ENCODE results near the gene TMEM91. TPM values are rescaled to one million over a fixed set of nuclear protein-coding genes. Genes with fewer than 3 reads are reported as not detected.

The TMEM91 gene
- total and polyA plus RNA-seq, 2 donors (not counting 3 experiments of a cell fraction or from before 2014, with no cell fraction given) = 9.0 to 13.2 TPM

- BruUV-seq (replicated peaks) = no TSS peak
- Histone ChIP-seq H3K4me3 (replicated peaks in 1 of 3; ENCODE audit: insufficient read depth in 1 of 3, low read depth in 1 of 3, low read length in 3 of 3) (no peak overlapping the region), H4K20me1 (replicated peaks; ENCODE audit: control insufficient read depth, extremely low read depth, insufficient read depth, low read length) (no peaks in the 10 kb centered on the region), H3K27me3 (ENCODE audit: control insufficient read depth in 2 of 2, insufficient read depth in 2 of 2, low read length in 2 of 2) (no peaks in the 10 kb centered on the region), H3K9me3 (replicated peaks; ENCODE audit: control insufficient read depth, insufficient read depth, low read length) (no peaks in the 10 kb centered on the region), H3K36me3 (ENCODE audit: control insufficient read depth in 2 of 2, extremely low read depth in 1 of 2, insufficient read depth in 2 of 2, low read length in 2 of 2) (peaks cover 0 to 2% of the 10 kb centered on the region in 2 experiments), H3K79me2 (ENCODE audit: control insufficient read depth, insufficient read depth, low read length) (no peaks in the 10 kb centered on the region), H3K4me1 (ENCODE audit: control insufficient read depth, extremely low read depth, insufficient read depth, low read length) (peaks cover 39% of the 10 kb centered on the region), H3K9ac (replicated peaks; ENCODE audit: extremely low read depth, insufficient read depth, low read length) (no peak overlapping the region), H3K4me2 (ENCODE audit: insufficient read depth, low read length) (no peak overlapping the region), H3K9me1 (replicated peaks; ENCODE audit: control insufficient read depth, extremely low read depth, insufficient read depth, low read length) (no peaks in the 10 kb centered on the region), H2AFZ (ENCODE audit: low read depth, low read length) (no peak overlapping the region), H3K27ac (ENCODE audit: insufficient read depth, low read depth, low read length) (no peak overlapping the region)
- dilution Hi-C loops (cut with MboI; ENCODE audit: extremely low pct_ligation_motif_present, low sequenced_read_pairs) = no loop called here
- ChIA-PET POLR2A (interaction anchor here (0.5 kb wide), 1 partner anchor 15 kb away, joined by 3 read pairs; no protein-coding TSS in a partner anchor), CTCF (interaction anchor here (0.7 to 3.9 kb wide), 5 partner anchors 22 to 97 kb away, joined by 3 to 17 read pairs (median 3); partner anchors contain the start of genes B3GNT8 and DMAC2)
- intact Hi-C loops (cut with micrococcal nuclease) = no loop called here
- peak; percentile 56 for FAIRE-seq
- DNase-seq (ENCODE audit: low read depth, low spot score) = no peak
- TF ChIP-seq JUN (IDR thresholded peaks at IDR 0.05; ENCODE audit: borderline replicate concordance, insufficient read depth, insufficient read length, low read depth) = no peak
Measured at GRCh38 chr19:41405776-41406175, 29.4 kb downstream of the TMEM91 start.

DNA sequence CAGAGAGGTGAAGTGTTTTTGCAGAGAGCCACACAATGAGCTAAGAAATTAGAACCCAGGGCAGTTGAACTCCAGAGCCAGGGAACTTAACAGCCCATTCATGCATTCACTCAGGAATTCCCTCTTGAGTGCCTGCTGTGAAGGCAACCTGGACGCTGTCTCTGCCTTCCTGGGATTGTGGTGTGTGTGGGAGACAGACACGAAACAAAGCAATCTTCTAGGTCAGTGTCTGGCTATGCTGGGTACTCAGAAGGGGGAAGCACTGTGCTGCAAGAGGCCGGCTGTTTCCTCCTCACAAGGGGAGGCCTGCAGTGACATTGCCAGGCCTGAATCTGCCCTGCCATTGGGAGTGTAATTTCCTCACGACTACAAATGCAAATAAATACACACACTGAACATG lies 30.9 kb downstream of the TMEM91 start:
- H3K9me3 ChIP-seq (replicated peaks; ENCODE audit: control insufficient read depth, insufficient read depth, low read length) = no peaks in the 10 kb centered on the region
- intact Hi-C loops (cut with micrococcal nuclease) = no loop called here
- TF ChIP-seq, protein P1, sequence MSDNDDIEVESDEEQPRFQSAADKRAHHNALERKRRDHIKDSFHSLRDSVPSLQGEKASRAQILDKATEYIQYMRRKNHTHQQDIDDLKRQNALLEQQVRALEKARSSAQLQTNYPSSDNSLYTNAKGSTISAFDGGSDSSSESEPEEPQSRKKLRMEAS (IDR thresholded peaks at IDR 0.05; ENCODE audit: insufficient read depth, insufficient read length) = no peak
- TF ChIP-seq MYC (IDR thresholded peaks at IDR 0.05; ENCODE audit: low read depth, low read length) = no peak
- no peak for TF ChIP-seq EZH2 (IDR thresholded peaks at IDR 0.05; ENCODE audit: borderline replicate concordance, low read depth, low read length, severe bottlenecking)
- TF ChIP-seq POLR2AphosphoS5 (IDR thresholded peaks at IDR 0.05; ENCODE audit: insufficient read depth, low read depth, low read length) = no peak
- no peak for TF ChIP-seq POLR2A (IDR thresholded peaks at IDR 0.05; ENCODE audit: low read depth, low read length)
- no peak for TF ChIP-seq CTCF (IDR thresholded peaks at IDR 0.05; ENCODE audit: extremely low read depth in 1 of 2, insufficient read depth in 1 of 2, low read depth in 1 of 2, low read length in 2 of 2)
- no peak for TF ChIP-seq GATA2 (IDR thresholded peaks at IDR 0.05; ENCODE audit: insufficient read depth, insufficient read length, low read depth, low read length)
- TF ChIP-seq JUN (IDR thresholded peaks at IDR 0.05; ENCODE audit: borderline replicate concordance, insufficient read depth, insufficient read length, low read depth) = no peak
- TF ChIP-seq FOS (IDR thresholded peaks at IDR 0.05; ENCODE audit: borderline replicate concordance, insufficient read depth, low read length) = no peak
- H4K20me1 ChIP-seq (replicated peaks; ENCODE audit: control insufficient read depth, extremely low read depth, insufficient read depth, low read length) = no peaks in the 10 kb centered on the region
- H3K36me3 ChIP-seq (ENCODE audit: control insufficient read depth in 2 of 2, extremely low read depth in 1 of 2, insufficient read depth in 2 of 2, low read length in 2 of 2) = peaks cover 0 to 2% of the 10 kb centered on the region in 2 experiments
- FAIRE-seq = peak; percentile 75
- ChIA-PET CTCF (interaction anchor here (1.2 to 4.0 kb wide), 6 partner anchors 10 to 163 kb away, joined by 3 to 20 read pairs (median 10); partner anchors contain the start of genes B3GNT8 and DMAC2), POLR2A (no interaction called here)
- dilution Hi-C loops (cut with MboI; ENCODE audit: extremely low pct_ligation_motif_present, low sequenced_read_pairs) = no loop called here
- peak overlapping the region; percentile 34 for H3K27ac ChIP-seq (ENCODE audit: insufficient read depth, low read depth, low read length)
- BruUV-seq (replicated peaks) = no TSS peak
- no peaks in the 10 kb centered on the region for H3K27me3 ChIP-seq (ENCODE audit: control insufficient read depth in 2 of 2, insufficient read depth in 2 of 2, low read length in 2 of 2)
- no peak overlapping the region for H3K4me2 ChIP-seq (ENCODE audit: insufficient read depth, low read length)
- H2AFZ ChIP-seq (ENCODE audit: low read depth, low read length) = no peak overlapping the region
- no peaks in the 10 kb centered on the region for H3K9me1 ChIP-seq (replicated peaks; ENCODE audit: control insufficient read depth, extremely low read depth, insufficient read depth, low read length)
- peaks cover 24% of the 10 kb centered on the region for H3K4me1 ChIP-seq (ENCODE audit: control insufficient read depth, extremely low read depth, insufficient read depth, low read length)
- H3K4me3 ChIP-seq (replicated peaks in 1 of 3; ENCODE audit: insufficient read depth in 1 of 3, low read depth in 1 of 3, low read length in 3 of 3) = no peak overlapping the region
- H3K79me2 ChIP-seq (ENCODE audit: control insufficient read depth, insufficient read depth, low read length) = no peaks in the 10 kb centered on the region
- H3K9ac ChIP-seq (replicated peaks; ENCODE audit: extremely low read depth, insufficient read depth, low read length) = no peak overlapping the region
- peak; percentile 34 for DNase-seq (ENCODE audit: low read depth, low spot score)
